Measurements from ENCODE around the gene CYP3A4.

DNA sequence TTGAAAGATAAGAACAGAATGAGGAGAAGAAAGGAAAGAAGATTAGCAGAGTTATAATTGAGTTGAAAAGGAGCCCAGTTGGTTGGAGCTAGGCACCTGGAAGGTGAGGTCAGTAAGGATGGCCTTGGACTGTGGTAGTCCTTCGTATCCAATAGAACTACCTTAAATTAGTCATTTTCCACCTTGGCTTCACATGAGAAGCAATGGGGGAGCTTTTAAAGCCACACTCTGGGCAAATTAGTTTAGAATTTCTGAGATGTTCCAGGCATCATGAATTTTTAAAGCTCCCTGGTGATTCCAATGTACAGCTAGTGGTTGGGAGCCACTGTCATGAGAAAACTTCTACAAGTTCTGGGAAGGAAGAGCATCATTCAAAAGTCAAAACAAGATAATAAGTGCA is 76.9 kb downstream of the CYP3A4 start:
- no peak for TF ChIP-seq ZNF274 (IDR thresholded peaks at IDR 0.05; ENCODE audit: low read depth, low read length)
- no peak for TF ChIP-seq YY1 (IDR thresholded peaks at IDR 0.05; ENCODE audit: insufficient read depth, insufficient read length)

All from NT2/D1 (cell line).